Activated CD4-positive, alpha-beta T cell treated with anti-CD3 and anti-CD28 coated beads for 1 hour (primary cell): ENCODE measurements around the gene SBNO1.
A peak's percentile ranks its signal among the peaks of the same experiment; 100 is the strongest.
"Not testable (repeated sequence)": the region's sequence is repeated elsewhere in the genome, so short reads cannot be mapped to it uniquely, and the experiment has no call there.

Experiments
- DNase-seq: peaks from one replicate; pipeline ENCODE4 v3.0.0-alpha.2; 2020

The SBNO1 gene

GRCh38 chr12:123364532-123365024, at the start of gene SBNO1:
TSS of gene SBNO1 (minus strand) at chr12:123364847. CDS start at chr12:123350441, 14,406 bp downstream.
- DNase-seq: peak; percentile 87

GRCh38 chr12:123410041-123410412, 45.4 kb upstream of the SBNO1 start:
- DNase-seq: no peak

GRCh38 chr12:123409284-123410040, 44.8 kb upstream of the SBNO1 start:
- DNase-seq: not testable (repeated sequence)

GRCh38 chr12:123408619-123409018, 44.0 kb upstream of the SBNO1 start:
- not testable (repeated sequence) for DNase-seq

GRCh38 chr12:123407934-123408333, 43.3 kb upstream of the SBNO1 start:
- not testable (repeated sequence) for DNase-seq

- not testable (repeated sequence) for DNase-seq
Observed at GRCh38 chr12:123407269-123407668, 42.6 kb upstream of the SBNO1 start.

- DNase-seq: no peak
Observed at GRCh38 chr12:123404581-123404980, 39.9 kb upstream of the SBNO1 start.

- DNase-seq: no peak
Observed at GRCh38 chr12:123401753-123402683, 37.4 kb upstream of the SBNO1 start.

- DNase-seq: no peak
Observed at GRCh38 chr12:123399255-123399617, 34.6 kb upstream of the SBNO1 start.

- DNase-seq: no peak
Observed at GRCh38 chr12:123398550-123399254, 34.1 kb upstream of the SBNO1 start.

- no peak for DNase-seq
Observed at GRCh38 chr12:123398177-123398549, 33.5 kb upstream of the SBNO1 start.

GRCh38 chr12:123397400-123397799, 32.8 kb upstream of the SBNO1 start:
- no peak for DNase-seq

GRCh38 chr12:123396954-123397353, 32.3 kb upstream of the SBNO1 start:
- DNase-seq: no peak

GRCh38 chr12:123396543-123396942, 31.9 kb upstream of the SBNO1 start:
- DNase-seq: no peak

GRCh38 chr12:123395236-123395635, 30.6 kb upstream of the SBNO1 start:
- no peak for DNase-seq

- DNase-seq: no peak
Observed at GRCh38 chr12:123393747-123394146, 29.1 kb upstream of the SBNO1 start.

- no peak for DNase-seq
Observed at GRCh38 chr12:123391546-123392343, 27.1 kb upstream of the SBNO1 start.

- no peak for DNase-seq
Observed at GRCh38 chr12:123390498-123391426, 26.1 kb upstream of the SBNO1 start.

GRCh38 chr12:123389560-123390351, 25.1 kb upstream of the SBNO1 start:
- no peak for DNase-seq

- DNase-seq: no peak
Observed at GRCh38 chr12:123388951-123389559, 24.4 kb upstream of the SBNO1 start.
